ENCODE measurements around the gene ZNF177.

ZNF177 gene

DNA sequence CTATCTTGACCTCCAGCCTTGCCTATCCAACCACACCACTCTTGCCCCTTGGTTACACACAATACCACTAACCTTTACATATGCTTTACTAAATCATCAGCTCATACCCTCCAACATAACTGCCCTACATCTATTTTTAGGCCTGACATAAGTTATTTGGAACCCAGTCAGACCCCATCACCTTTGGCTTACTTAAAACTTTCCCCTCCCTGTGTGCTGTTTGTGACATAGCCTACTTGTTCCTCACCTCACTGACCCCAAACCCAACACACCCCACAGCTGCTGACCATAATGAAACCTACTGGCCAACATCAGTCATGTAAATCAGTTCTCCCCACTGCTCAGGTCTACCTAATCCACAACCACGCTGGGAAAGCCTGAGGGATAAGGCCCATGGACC lies 67.6 kb downstream of the ZNF177 start:
- DNase-seq (ENCODE audit: low spot score), result no peak

- no peak for DNase-seq (ENCODE audit: low spot score)
Observed at GRCh38 chr19:9431475-9431874, 68.7 kb downstream of the ZNF177 start.
